ENCODE data around the gene VAPB.

- TF ChIP-seq, protein P1, sequence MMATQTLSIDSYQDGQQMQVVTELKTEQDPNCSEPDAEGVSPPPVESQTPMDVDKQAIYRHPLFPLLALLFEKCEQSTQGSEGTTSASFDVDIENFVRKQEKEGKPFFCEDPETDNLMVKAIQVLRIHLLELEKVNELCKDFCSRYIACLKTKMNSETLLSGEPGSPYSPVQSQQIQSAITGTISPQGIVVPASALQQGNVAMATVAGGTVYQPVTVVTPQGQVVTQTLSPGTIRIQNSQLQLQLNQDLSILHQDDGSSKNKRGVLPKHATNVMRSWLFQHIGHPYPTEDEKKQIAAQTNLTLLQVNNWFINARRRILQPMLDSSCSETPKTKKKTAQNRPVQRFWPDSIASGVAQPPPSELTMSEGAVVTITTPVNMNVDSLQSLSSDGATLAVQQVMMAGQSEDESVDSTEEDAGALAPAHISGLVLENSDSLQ (IDR thresholded peaks at IDR 0.05), result no peak
- TF ChIP-seq FOXM1 (IDR thresholded peaks at IDR 0.05; ENCODE audit: borderline replicate concordance) (no peak), BHLHE40 (IDR thresholded peaks at IDR 0.05; ENCODE audit: borderline replicate concordance) (no peak), SUZ12 (IDR thresholded peaks at IDR 0.05) (no peak), ZNF384 (IDR thresholded peaks at IDR 0.05) (no peak), FOXA1 (IDR thresholded peaks at IDR 0.05) (no peak)
Measured at GRCh38 chr20:58344741-58345140, 44.3 kb upstream of the VAPB start.
